Panc1 (cell line): ENCODE results near the gene B9D2. TPM values are rescaled to one million over a fixed set of nuclear protein-coding genes. Genes with fewer than 3 reads are reported as not detected.

ENCODE experiments used
- ATAC-seq: fragments of 200-7000 bp; cut with Tn5 transposase; 2 replicates; pipeline ENCODE4 v1.9.1; 2020; ENCODE audit warnings: mild to moderate bottlenecking, moderate library complexity
- BruUV-seq: library from RNA; stranded (reverse); fragments of 400-500 nt; replicated peaks from 2 replicates; lab custom pipeline; 2021; lab: Mats Ljungman, UMichigan
- CTCF ChIA-PET: fragments of 300-600 bp; sonication (Branson Sonifier 250); formaldehyde crosslinking; loops from one replicate; lab custom pipeline; 2022; ENCODE audit warnings: antibody characterized with exemption; lab: Charles Lee
- POLR2A ChIA-PET: fragments of 300-600 bp; sonication (Branson Sonifier 250); formaldehyde crosslinking; loops from one replicate; lab custom pipeline; 2022; ENCODE audit warnings: antibody characterized with exemption; lab: Charles Lee
- DNase-seq: peaks from one replicate; pipeline ENCODE4 v3.0.0-alpha.2; 2010; ENCODE audit warnings: low read depth, low spot score
- H3K27ac ChIP-seq: 2 replicates; pipeline ENCODE4 v1.5.1; 2011; ENCODE audit warnings: mild to moderate bottlenecking, low read length, inconsistent platforms
- H3K27me3 ChIP-seq: fragments of 200-500 bp; sonication (Bioruptor generic); 2 replicates; pipeline ENCODE4 v1.6.0; 2014; ENCODE audit warnings: low read length, inconsistent platforms; ENCODE audit not compliant: control insufficient read depth, insufficient read depth
- H3K36me3 ChIP-seq: fragments of 200-500 bp; sonication (Bioruptor generic); 2 replicates; pipeline ENCODE4 v1.5.1; 2014; ENCODE audit warnings: inconsistent platforms, mild to moderate bottlenecking, low read length, moderate library complexity; ENCODE audit not compliant: control insufficient read depth, insufficient read depth
- H3K4me1 ChIP-seq: 2 replicates; pipeline ENCODE4 v1.5.1; 2011; ENCODE audit warnings: inconsistent platforms, mild to moderate bottlenecking, low read length, moderate library complexity; ENCODE audit not compliant: control insufficient read depth, insufficient read depth
- H3K4me3 ChIP-seq, 2 experiments: 2 replicates each; pipeline ENCODE4 v1.5.1; 2011 to 2012; ENCODE audit warnings: low read depth in 2 of 2, low read length in 2 of 2, mild to moderate bottlenecking in 2 of 2, inconsistent platforms in 1 of 2, moderate library complexity in 1 of 2
- H3K9me3 ChIP-seq: fragments of 200-500 bp; sonication (Bioruptor generic); 2 replicates; pipeline ENCODE4 v1.5.1; 2014; ENCODE audit warnings: low read depth, mild to moderate bottlenecking, inconsistent platforms, low read length, moderate library complexity; ENCODE audit not compliant: control insufficient read depth, insufficient read depth
- CTCF ChIP-seq: fragments of 450-650 bp; IDR thresholded peaks from 2 replicates; pipeline ENCODE4 v1.5.1; 2017; ENCODE audit warnings: mild to moderate bottlenecking
- POLR2AphosphoS5 ChIP-seq: IDR thresholded peaks from 2 replicates; pipeline ENCODE4 v1.6.1; 2012; ENCODE audit warnings: mild to moderate bottlenecking, low read depth, low read length, moderate library complexity
- SIN3A ChIP-seq: IDR thresholded peaks from 2 replicates; pipeline ENCODE4 v1.6.1; 2012; ENCODE audit warnings: low read depth, mild to moderate bottlenecking, low read length, moderate library complexity, borderline replicate concordance; ENCODE audit not compliant: insufficient read depth
- TCF7L2 ChIP-seq: IDR thresholded peaks from 2 replicates; pipeline ENCODE4 v1.6.1; 2011; ENCODE audit warnings: mild to moderate bottlenecking, low read depth, low read length, inconsistent platforms
- in situ Hi-C: cut with HindIII; loops from 2 replicates; pipeline ENCODE4 v1.10.0; 2016; ENCODE audit warnings: low sequenced_read_pairs, low pct_unique_long_range_greater_than_20kb
- intact Hi-C: fragments of 100-400 bp; cut with micrococcal nuclease; formaldehyde crosslinking; loops from one replicate; pipeline ENCODE4 v1.10.0; 2022; ENCODE audit not compliant: unreplicated experiment
- total RNA-seq: library from RNA; stranded (reverse); gene quantifications from one replicate; pipeline ENCODE4 v1.2.1, GENCODE V29; 2021; ENCODE audit not compliant: unreplicated experiment
- TF ChIP-seq, protein P1 (sequence below), 2 experiments: IDR thresholded peaks; 2 replicates each; pipeline ENCODE4 v1.6.1; 2011 to 2012; ENCODE audit warnings: low read depth in 2 of 2, control low read depth in 1 of 2, low read length in 1 of 2, mild to moderate bottlenecking in 1 of 2, moderate library complexity in 1 of 2; ENCODE audit not compliant: insufficient read depth in 1 of 2

The B9D2 gene
- total RNA-seq, 1 experiment from 2014 or later: 7.1 TPM

GRCh38 chr19:41324921-41325639, 38.9 kb downstream of the B9D2 start:
- ChIA-PET CTCF (interaction anchor here (0.7 kb wide), 1 partner anchor 99 kb away, joined by 10 read pairs; no protein-coding TSS in a partner anchor), POLR2A (no interaction called here)
- peak; percentile 64 for ATAC-seq
- H3K36me3 ChIP-seq: no peaks in the 10 kb centered on the region
- peak overlapping the region; percentile 71 for H3K27ac ChIP-seq
- peaks cover 51% of the 10 kb centered on the region for H3K4me1 ChIP-seq
- intact Hi-C loops (no loop called here), in situ Hi-C loops (no loop called here)
- no TSS peak for BruUV-seq
- 0 out of 2 replicates have a peak, but pooled peaks have one; percentile 25 for TF ChIP-seq SIN3A
- TF ChIP-seq CTCF: no peak
- peak; percentile 63 for TF ChIP-seq POLR2AphosphoS5
- DNase-seq: no peak
- H3K9me3 ChIP-seq: no peaks in the 10 kb centered on the region
- peak overlapping the region in 1 of 2 experiments; percentile 33; a peak in 2 of 4 replicates for H3K4me3 ChIP-seq
- H3K27me3 ChIP-seq: no peaks in the 10 kb centered on the region

DNA sequence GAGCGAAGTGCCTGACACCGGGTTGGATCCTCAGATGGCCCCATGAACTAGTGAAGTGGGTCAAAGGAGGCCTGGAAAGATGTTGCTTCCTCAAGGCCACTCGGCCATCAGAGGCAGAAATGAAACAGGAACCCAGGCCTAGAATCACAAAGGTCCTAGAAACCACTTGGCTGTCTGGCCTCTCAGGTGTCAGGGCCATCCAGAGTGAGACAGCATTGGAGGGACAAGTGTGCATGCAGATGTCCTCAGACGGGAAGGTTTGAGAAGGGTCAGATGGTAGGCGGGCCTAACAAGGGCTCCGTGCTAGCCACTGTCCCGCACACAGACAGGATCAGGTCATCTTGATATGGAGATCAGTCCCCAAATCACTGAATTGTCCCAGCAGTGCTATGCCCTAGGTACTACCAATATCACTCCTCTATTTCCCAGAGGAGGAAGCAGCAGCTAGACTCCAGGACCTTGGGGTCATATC, 39.7 kb downstream of the B9D2 start:
- Histone ChIP-seq H3K9me3 (no peaks in the 10 kb centered on the region), H3K36me3 (no peaks in the 10 kb centered on the region), H3K27me3 (no peaks in the 10 kb centered on the region), H3K4me1 (peaks cover 51% of the 10 kb centered on the region), H3K4me3 (no peak overlapping the region), H3K27ac (peak overlapping the region; percentile 71)
- TSS peak; percentile 73 for BruUV-seq
- in situ Hi-C loops (no loop called here), intact Hi-C loops (no loop called here)
- ChIA-PET POLR2A (no interaction called here), CTCF (no interaction called here)
- DNase-seq (no peak), ATAC-seq (0 out of 2 replicates have a peak, but pooled peaks have one; percentile 0)
- TF ChIP-seq POLR2AphosphoS5 (peak; percentile 45), TCF7L2 (no peak)

- in situ Hi-C loops: no loop called here
- no peaks in the 10 kb centered on the region for H3K27me3 ChIP-seq
- H3K27ac ChIP-seq: peak overlapping the region; percentile 71
- H3K4me3 ChIP-seq: no peak overlapping the region
- TF ChIP-seq SIN3A (no peak), CTCF (no peak), TCF7L2 (no peak), POLR2AphosphoS5 (no peak)
- TF ChIP-seq, protein P1, sequence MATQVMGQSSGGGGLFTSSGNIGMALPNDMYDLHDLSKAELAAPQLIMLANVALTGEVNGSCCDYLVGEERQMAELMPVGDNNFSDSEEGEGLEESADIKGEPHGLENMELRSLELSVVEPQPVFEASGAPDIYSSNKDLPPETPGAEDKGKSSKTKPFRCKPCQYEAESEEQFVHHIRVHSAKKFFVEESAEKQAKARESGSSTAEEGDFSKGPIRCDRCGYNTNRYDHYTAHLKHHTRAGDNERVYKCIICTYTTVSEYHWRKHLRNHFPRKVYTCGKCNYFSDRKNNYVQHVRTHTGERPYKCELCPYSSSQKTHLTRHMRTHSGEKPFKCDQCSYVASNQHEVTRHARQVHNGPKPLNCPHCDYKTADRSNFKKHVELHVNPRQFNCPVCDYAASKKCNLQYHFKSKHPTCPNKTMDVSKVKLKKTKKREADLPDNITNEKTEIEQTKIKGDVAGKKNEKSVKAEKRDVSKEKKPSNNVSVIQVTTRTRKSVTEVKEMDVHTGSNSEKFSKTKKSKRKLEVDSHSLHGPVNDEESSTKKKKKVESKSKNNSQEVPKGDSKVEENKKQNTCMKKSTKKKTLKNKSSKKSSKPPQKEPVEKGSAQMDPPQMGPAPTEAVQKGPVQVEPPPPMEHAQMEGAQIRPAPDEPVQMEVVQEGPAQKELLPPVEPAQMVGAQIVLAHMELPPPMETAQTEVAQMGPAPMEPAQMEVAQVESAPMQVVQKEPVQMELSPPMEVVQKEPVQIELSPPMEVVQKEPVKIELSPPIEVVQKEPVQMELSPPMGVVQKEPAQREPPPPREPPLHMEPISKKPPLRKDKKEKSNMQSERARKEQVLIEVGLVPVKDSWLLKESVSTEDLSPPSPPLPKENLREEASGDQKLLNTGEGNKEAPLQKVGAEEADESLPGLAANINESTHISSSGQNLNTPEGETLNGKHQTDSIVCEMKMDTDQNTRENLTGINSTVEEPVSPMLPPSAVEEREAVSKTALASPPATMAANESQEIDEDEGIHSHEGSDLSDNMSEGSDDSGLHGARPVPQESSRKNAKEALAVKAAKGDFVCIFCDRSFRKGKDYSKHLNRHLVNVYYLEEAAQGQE (IDR thresholded peaks at IDR 0.05; ENCODE audit: insufficient read depth in 1 of 2, low read depth in 2 of 2, low read length in 1 of 2): no peak
- H3K9me3 ChIP-seq: no peaks in the 10 kb centered on the region
- peaks cover 47% of the 10 kb centered on the region for H3K4me1 ChIP-seq
- CTCF ChIA-PET: no interaction called here
- peak; percentile 51 for ATAC-seq
- intact Hi-C loops: no loop called here
- no peaks in the 10 kb centered on the region for H3K36me3 ChIP-seq
- POLR2A ChIA-PET: no interaction called here
- BruUV-seq: no TSS peak
- DNase-seq: no peak
These were observed 40.4 kb downstream of the B9D2 start for GRCh38 chr19:41323430-41324125.
